Stimulated activated CD4-positive, alpha-beta T cell treated with anti-CD3 and anti-CD28 coated beads, Interleukin-1b, Interleukin-23, amount 100 ng/mL, for 24 hours (primary cell): ENCODE data around the gene EYS.
"Not testable (repeated sequence)": the region's sequence is repeated elsewhere in the genome, so short reads cannot be mapped to it uniquely, and the experiment has no call there.

Experiments
- DNase-seq, 4 experiments: peaks; one replicate each; pipeline ENCODE4 v3.0.0-alpha.2; 2020; ENCODE audit warnings: low read depth in 4 of 4, low spot score in 1 of 4

The EYS gene

DNA sequence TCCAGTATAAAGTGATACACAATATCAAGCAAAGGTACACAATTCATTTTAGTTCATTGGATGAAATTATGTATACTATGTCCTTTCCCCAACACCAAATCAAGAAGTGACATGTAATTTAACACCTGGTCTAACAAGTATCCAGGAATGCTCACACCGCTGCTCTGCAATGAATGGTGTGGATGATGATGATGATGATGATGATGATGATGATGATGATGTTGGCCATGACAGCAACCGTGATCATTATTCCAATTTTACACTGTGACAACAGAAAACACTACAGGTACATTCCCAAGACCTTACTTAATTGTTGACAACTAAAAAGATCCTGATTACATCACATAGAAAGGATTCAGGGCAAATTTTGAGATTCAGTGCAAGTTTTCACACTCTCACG, 1449.4 kb downstream of the EYS start:
- DNase-seq = no peak

DNA sequence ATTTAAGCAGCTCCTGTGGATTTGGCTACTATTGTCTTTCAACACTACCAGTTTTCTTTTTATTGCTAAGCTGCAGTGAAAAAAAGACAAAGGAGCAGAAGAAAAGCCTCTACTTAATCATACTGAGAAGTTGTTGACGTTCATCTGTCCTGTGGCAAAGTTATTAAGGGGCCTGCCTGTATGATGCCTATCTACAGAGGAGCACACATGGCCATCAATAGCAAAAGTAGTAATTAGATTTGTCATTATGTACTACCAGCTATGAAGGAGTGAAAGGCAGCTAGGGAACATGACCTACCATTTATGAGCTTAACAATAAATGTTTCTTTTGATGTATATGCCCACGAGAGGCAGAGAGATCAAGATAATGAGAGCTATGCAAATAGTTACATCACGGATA, 1450.5 kb downstream of the EYS start:
- DNase-seq = no peak

DNA sequence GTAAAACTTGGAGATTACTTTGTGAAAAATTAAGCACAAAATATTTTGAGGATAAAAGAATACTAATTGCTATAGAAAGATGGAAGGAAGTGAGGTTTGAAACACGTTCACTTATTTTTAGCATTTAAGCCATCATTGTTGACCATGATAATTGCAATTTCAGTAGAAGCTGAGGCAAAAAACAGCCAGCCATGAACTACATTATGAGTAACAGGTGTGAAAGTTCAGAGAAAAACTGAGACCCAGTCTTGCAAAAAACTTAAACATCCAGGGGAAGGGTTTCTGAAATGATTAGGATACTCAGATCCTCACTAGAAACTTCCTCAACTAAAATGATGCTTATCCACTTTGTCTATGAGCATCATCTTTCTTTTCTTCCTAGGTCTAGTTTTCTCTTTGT, 1452.0 kb downstream of the EYS start:
- DNase-seq = no peak

DNA sequence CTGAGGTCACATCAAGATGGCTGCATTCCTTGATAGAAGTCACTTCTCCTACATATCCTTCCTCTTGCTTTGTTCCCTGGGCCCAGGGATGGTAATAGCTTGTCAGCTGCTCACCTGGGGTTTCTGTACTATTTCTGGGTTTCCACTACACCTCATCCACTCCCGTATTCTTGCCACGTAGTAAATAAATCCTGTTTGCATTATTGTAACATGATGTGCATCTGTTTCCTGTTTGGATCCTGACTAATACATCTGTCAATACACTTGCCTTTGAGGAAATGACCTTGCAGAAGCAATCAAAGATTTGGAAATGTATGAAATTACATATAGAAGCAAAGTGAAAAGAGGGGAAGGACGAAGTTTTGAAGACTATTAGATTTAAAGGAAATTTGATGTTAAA, 1452.5 kb downstream of the EYS start:
- DNase-seq = no peak

DNA sequence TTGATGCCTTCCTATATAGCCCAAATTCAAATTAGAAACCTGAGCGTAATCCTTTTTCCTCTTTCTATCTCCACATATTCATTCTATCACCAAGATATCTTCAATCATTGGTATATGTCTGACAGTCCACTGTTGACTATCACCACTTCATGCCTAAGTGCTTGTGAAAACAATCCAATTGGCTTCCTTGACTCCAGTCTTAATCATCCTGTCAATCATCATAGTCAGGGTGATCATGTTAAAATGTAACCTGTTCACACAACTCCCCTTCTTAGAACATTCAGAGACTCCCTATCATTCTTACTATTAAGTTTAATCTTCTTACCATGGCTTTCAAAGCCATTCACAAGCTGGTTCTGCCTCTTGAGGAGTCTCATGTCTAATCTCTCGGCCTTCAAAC, 1454.8 kb downstream of the EYS start:
- DNase-seq = no peak

DNA sequence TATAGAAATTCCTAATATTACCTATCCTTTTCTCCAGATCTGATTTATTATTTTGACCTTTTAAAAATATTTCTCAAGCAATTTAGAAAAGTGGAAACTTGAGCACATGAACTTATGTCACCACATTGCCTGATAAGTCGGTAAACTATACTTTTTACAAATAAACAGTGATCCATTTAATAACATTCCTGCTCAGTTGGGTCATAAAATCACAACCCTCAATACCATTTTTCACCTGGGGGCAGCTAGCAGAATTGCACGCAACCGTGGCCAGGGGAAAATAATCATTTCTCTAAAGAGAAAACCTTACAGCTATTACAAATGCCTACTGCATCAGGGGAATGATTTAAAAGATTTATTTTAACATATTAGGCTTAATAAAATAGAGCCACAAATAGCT, 1456.9 kb downstream of the EYS start:
- DNase-seq = no peak

DNA sequence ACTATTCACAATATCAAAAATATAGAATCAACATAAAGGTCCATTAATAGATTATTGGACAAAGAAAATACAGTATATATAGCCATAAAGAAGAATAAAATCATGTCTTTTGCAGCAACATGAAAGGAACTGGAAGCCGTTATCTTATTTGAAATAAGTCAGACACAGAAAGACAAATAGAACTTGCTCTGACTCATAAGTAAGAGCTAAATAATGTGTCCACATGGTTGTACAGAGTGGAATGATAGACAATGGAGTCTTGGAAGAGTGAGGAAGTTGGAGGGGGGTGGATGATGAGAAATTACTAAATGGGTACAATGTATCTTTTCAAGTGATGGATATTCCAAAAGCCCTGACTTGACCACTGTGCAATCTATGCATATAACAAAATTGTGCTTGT, 1457.9 kb downstream of the EYS start:
- DNase-seq = no peak

DNA sequence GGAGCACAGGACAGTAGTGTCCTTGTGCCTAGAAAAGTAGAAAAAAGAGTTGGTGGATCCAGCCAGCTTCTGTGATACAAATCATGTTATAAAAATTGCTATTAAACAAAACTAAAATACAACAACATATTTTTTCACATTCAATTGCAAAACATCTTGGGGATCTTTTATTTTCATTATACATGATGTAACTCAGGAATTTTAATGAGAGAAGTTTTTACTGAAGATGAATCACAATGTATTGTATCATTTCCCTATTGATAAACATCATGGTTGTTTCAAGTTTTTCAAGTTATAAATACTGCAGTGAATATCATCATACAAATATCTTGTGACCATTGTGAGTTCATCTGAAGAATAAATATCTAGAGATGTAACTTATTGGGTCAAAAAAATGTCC, 1463.4 kb downstream of the EYS start:
- no peak for DNase-seq

DNA sequence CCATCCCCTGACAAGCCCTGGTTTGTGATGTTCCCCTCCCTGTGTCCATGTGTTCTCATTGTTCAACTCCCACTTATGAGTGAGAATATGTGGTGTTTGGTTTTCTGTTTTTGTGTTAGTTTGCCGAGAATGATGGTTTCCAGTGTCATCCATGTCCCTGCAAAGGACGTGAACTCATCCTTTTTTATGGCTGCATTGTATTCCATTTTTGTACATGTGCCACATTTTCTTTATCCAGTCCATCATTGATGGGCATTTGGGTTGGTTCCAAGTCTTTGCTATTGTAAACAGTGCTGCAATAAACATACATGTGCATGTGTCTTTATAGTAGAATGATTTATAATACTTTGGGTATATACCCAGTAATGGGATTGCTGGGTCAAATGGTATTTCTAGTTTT, 1468.1 kb downstream of the EYS start:
- not testable (repeated sequence) for DNase-seq

DNA sequence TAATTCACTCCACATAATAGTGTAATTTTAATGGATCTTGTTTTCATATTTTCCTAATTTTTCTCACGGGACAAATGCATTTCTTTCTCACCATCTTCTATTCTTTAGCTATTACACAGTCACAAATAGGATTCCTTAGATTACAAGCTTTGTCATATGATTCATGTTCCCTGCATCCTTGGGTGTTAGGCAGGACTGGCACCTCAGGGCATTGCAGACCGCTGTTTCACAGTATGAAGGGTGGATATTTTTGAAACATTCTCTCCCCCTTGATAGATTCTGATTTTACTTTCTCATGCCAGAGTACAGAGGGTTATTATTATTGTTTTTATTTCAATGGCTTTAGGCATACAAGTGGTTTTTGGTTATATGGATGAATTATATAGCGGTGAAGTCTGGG, 1469.0 kb downstream of the EYS start:
- DNase-seq = no peak

DNA sequence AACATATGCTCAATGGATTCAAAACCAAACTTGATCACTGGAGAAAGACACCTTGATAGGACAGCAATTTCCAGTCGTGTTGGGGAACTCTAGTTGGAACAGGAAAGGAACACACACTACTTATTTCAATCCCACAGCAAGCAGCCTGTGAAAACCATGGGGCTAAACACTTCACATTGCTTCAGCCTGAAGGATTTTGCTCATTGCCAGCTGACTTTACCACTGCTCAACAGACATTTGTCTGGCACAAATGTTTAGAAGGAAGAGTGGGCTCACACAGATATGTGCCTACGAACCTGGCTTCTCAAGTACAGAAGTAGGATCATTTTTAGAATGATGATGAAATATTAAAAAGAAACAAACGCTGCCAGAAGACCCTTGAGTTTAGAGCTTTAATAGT, 1473.3 kb downstream of the EYS start:
- DNase-seq = no peak

DNA sequence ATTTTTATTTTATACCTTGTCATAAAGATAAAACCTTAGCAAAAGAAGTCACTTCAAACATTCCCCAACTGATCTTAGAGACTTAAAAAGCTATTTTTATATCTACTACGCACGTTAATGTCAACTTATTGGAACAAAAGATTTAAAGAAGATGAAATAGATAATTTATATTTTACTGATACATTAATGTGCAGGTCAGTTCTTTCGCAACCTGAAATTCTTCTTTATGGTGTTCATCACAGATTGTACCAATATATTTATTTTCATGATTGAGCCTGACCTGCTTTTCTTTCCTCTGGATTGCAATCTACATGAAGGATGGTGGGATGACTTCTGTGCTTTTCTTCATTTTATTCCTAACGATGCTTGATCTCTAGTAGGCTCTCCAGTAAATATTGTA, 1475.1 kb downstream of the EYS start:
- no peak for DNase-seq

DNA sequence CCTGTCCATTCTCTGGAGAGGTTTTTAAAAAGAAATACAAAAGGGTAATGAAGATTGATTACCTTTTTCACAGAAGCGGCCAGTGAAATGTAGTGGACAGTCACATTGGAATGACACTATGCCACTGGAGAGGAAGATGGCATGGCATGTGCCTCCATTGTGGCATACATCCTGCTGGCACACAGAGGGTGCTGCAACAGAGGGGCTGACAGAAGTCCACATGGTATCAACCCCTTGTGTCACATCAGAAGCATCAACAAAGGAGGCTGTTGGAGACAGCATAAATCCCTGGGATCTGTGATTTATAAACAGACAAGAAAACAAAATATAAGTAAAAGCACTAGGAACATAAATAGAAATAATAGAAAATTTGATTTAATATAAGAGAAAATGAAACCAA, 1476.5 kb downstream of the EYS start:
- DNase-seq = no peak

DNA sequence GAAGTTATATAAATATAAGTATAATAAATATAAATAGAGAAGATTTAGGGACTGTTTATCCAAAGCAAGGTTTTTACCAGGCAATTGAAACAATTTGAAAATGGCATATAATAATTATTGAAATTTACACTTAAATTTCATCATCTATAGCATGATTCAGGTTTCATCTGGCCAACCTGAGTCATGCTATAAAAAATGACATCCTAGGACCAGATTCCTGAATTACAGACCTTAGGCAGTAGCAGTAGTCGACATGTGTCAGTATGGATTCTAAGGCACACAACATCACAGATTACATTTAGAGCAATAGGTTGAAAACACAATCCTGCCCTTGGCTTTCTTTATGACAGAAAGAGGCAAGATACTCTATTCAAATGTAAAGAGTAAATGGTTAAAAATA, 1479.2 kb downstream of the EYS start:
- no peak for DNase-seq

DNA sequence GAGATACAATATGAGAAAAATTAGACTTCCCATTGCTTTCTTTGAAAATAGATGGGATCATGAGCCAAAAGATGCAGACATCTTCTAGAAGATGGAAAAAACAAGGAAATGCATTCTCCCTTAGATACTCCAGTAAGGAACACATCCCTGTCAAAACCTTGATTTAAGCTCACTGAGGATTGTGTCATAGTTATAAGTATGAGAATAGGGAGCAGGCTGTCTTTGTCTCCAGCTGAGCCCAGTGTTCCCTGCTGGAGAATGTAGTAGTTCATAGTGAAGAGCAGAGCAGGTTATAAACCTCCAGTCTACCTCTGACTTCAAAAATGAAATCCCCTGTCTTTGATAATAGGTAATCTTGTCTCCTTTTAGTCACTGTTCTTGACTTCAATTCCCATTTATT, 1481.5 kb downstream of the EYS start:
- DNase-seq = no peak

DNA sequence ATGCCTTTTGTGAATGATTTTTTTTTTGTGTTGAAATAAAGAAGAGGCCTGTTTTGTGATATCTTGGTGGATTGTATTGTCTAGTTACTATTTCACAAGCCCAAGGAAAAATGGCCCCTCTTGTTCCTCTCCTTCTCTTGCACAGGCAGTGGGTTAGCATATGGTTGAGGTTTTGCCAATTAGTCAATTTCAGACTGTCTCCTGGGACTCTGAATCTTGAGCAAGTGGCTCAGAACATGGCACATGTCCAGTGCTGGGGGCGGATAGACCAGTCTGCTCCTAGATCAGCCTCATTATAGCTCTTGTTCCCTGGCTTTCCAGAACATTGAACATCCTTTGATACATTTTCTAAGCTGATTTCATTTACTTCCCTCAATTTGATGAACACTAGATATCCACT, 1482.2 kb downstream of the EYS start:
- no peak for DNase-seq

DNA sequence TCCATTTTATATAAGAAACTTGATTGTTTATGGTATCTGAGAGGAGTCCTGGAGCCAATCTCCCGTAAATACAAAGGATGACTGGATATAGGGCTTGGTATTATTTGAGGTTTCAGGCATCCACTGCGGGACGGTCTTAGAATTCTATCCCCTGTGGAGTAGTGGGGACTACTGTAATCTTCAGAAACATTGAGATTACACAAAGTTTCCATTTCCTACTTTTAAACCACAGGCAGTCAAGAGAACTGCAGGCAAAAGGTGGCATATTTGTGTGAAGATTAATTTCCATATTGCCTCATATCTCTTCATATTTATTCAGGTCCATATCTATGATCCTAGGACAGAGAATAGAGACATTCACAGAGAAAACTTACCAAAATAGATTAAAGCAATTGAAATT, 1485.2 kb downstream of the EYS start:
- no peak for DNase-seq

DNA sequence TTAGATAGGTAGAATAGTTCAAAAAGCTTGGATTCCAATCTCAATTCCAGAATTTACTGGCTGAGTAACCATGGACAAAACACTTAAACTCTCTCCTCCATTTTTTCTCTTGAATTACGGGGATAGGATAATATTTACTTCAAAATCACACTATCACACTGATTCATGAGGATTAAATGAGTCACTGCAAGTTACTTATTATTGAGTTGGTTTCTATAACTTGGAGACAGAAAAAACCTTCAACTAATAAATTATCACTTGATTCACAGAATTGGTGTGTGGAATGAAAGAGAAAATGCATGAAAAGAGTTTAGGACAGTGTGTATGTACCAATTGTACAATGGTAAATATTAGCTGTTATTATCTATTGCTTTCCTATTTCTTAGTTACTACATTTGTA, 1486.2 kb downstream of the EYS start:
- no peak for DNase-seq

DNA sequence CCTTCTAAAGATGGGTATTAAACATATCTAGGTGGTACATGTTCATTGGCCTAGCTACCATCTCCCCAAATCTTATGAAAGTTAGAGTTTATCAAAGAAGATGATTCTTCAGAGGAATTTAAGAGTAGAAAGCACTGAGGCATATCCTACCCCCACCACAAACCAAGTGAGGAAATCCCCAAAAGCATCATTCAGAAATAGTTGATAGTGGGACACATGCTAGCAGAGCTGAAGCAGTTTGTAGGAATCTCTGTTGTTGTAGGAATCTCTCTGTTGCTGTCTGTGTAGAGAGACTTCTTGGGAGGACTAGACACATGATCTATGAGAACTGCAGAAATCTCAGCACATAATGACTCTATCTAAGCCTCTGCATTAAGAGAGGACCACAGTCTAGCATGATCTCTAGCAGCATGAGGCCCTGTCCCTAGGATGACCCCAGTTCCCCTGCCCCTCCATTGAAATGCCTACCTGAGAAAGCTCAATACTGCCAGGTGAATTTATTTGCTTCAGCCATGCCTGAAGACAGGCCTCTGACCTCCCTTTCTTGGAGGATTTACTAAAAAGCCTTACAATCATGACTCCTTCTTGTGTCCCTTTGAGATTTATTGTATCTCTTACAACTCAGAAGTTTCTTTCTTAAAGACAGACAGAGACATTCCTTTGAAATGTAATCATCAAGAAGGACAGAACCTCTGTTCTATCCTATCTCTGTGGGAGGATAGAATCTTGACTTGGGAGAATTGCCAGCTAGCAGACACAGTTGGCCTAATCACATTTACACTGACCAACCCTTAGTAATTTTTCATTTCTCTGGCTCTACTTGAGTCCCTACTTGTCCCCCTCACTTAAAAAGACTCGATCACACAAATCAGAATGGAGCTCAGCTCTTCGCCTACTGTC, 1489.1 kb downstream of the EYS start:
- no peak for DNase-seq

DNA sequence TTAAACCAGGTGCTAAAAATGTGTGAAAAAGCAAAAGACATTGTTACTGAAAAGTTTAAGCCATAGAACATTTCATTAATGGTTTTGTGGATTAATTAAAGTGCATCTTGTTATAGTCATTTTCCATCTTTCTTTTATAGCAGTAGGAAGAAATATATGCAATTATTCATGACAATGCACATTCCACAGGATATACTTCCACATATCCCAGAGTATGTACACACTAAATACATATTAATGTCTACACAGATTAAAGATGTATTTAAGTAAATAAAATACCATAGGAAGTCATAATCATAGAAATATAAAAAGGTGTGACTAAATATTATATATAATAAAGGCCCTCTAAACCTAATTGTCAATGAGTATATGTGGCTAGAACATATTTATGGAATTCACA, 1492.7 kb downstream of the EYS start:
- no peak for DNase-seq

DNA sequence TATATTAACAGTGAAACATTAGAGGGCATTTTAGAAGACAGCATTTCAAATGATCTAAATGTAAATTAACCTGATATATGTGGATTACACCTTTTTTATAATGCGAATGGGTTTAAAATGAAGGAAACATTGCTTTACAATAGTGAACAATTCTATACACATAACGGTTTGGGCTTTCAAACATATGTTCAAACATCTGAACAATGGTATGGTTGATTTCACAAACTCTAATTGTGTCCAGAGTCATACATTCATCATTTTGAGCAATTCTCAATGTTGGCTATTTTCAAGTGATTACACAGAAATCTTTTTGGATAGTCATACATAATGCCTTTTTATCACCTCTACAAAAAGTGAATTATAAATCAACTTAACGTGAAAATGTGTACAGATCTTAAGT, 1493.3 kb downstream of the EYS start:
- DNase-seq = no peak

DNA sequence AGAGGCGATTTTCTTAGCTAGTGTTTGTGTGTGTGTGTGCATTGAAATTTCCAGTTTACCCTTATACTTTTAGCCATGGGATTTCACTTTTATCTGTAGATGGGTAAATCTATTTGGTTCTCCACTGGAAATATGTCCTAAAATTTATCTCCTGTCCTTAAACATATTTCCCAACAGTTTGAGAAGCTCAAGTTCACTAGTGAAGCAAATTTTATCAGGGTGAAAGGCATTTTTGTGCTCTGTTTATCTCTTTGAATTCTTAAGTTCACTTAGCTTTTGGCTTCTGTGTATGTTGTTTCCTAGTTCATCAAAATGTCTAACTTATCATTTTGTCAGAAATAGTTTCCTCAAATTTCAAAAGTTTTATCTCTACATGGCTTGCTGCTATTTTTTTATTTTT, 1509.8 kb downstream of the EYS start:
- no peak for DNase-seq

DNA sequence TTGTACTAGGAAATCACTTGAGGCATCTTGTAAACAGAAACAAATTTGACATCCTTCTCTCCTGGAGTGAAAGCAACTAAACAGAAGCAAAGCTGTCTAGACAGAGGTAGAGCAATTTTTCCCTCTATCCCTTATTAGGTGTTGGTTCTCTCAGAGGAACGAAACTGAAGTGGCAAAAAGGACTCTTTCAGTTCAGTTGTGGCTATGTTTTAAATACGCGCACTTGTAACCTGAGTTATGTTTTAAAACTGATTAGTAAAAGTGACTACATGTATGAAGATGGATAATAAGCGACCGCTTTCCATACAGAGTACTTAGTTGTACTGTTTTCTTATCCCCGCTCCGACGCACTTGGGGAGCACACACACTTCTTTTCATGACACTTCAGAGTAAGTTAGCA, 1520.4 kb downstream of the EYS start:
- DNase-seq = no peak
